T-helper 17 cell (primary cell): ENCODE results near the gene INTS7. TPM values are rescaled to one million over a fixed set of nuclear protein-coding genes. Genes with fewer than 3 reads are reported as not detected.
"Not testable (repeated sequence)": the region's sequence is repeated elsewhere in the genome, so short reads cannot be mapped to it uniquely, and the experiment has no call there.

Experiments used
- ATAC-seq: fragments of 150-1000 bp; cut with Tn5 transposase; 2 replicates; pipeline ENCODE4 v1.10.0; 2021; ENCODE audit warnings: mild to moderate bottlenecking, moderate library complexity
- DNase-seq, 3 donors: peaks; one replicate each; pipeline versions ENCODE4 v3.0.0 to v3.0.0-alpha.2; 2020 to 2021
- H3K9me3 ChIP-seq: one replicate; pipeline ENCODE4 v1.7.0; 2013; ENCODE audit warnings: low read length, mild to moderate bottlenecking; ENCODE audit not compliant: control insufficient read depth, poor library complexity, severe bottlenecking
- H3K27ac Mint-ChIP-seq: one replicate; pipeline ENCODE4 v1.8.0; 2022; ENCODE audit warnings: mild to moderate bottlenecking, moderate library complexity, mixed read lengths
- H3K27me3 Mint-ChIP-seq: one replicate; pipeline ENCODE4 v1.8.0; 2022; ENCODE audit warnings: mixed read lengths
- H3K36me3 Mint-ChIP-seq: one replicate; pipeline ENCODE4 v1.8.0; 2022; ENCODE audit warnings: low read depth, mixed read lengths
- H3K4me1 Mint-ChIP-seq: one replicate; pipeline ENCODE4 v1.8.0; 2022; ENCODE audit warnings: mild to moderate bottlenecking, mixed read lengths
- H3K4me3 Mint-ChIP-seq: one replicate; pipeline ENCODE4 v1.8.0; 2022; ENCODE audit warnings: mild to moderate bottlenecking, moderate library complexity, mixed read lengths
- total RNA-seq, 4 donors: library from RNA in 2 of 4; stranded (reverse) in 2 of 4; gene quantifications; one replicate each; pipeline ENCODE4 v1.2.3 and lab custom pipeline; 2022 to 2026

Gene INTS7
- total RNA-seq, 2 donors from 2014 or later: 9.2 to 9.5 TPM

DNA sequence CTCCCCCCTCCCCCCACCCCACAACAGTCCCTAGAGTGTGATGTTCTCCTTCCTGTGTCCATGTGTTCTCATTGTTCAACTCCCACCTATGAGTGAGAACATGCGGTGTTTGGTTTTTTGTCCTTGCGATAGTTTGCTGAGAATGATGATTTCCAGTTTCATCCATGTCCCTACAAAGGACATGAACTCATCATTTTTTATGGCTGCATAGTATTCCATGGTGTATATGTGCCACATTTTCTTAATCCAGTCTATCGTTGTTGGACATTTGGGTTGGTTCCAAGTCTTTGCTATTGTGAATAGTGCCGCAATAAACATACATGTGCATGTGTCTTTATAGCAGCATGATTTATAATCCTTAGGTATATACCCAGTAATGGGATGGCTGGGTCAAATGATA lies 81.8 kb downstream of the INTS7 start:
- not testable (repeated sequence) for H3K4me1 Mint-ChIP-seq, ATAC-seq, H3K27me3 Mint-ChIP-seq, DNase-seq, H3K9me3 ChIP-seq, H3K36me3 Mint-ChIP-seq, H3K27ac Mint-ChIP-seq, H3K4me3 Mint-ChIP-seq

- Mint-ChIP-seq H3K27me3 (no peaks in the 10 kb centered on the region), H3K4me1 (peaks cover 2% of the 10 kb centered on the region), H3K27ac (no peak overlapping the region), H3K4me3 (no peak overlapping the region), H3K36me3 (no peaks in the 10 kb centered on the region)
- DNase-seq: no peak
- ATAC-seq: no peak
- H3K9me3 ChIP-seq: no peaks in the 10 kb centered on the region
Observed at GRCh38 chr1:211952299-211952698, 83.1 kb downstream of the INTS7 start.

- no peaks in the 10 kb centered on the region for H3K9me3 ChIP-seq
- Mint-ChIP-seq H3K27ac (no peak overlapping the region), H3K4me1 (peaks cover 2% of the 10 kb centered on the region), H3K27me3 (no peaks in the 10 kb centered on the region), H3K36me3 (no peaks in the 10 kb centered on the region), H3K4me3 (no peak overlapping the region)
- no peak for ATAC-seq
- no peak for DNase-seq
Observed at GRCh38 chr1:211951856-211952255, 83.5 kb downstream of the INTS7 start.

DNA sequence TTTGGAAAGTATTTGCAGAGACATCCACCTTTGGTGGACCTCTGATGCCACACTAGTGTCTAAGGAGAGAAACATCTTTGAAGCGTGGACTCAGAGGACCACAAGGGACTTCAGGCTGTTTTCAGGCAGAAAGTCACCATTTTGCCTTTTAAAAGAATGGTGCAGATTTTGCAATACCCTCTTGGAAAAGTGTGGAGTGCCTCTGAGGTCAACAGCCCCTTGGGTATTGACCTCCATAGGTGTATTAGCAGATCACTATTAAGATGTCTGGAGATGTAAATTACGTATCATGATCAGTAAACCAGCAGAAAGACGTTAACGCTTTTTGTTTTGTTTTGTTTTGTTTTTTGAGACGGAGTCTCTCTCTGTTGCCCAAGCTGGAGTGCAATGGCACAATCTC lies 87.0 kb downstream of the INTS7 start:
- DNase-seq (no peak), ATAC-seq (no peak)
- Mint-ChIP-seq H3K4me1 (peaks cover 2% of the 10 kb centered on the region), H3K27ac (no peak overlapping the region), H3K4me3 (no peak overlapping the region), H3K27me3 (no peaks in the 10 kb centered on the region), H3K36me3 (no peaks in the 10 kb centered on the region)
- H3K9me3 ChIP-seq: no peaks in the 10 kb centered on the region

DNA sequence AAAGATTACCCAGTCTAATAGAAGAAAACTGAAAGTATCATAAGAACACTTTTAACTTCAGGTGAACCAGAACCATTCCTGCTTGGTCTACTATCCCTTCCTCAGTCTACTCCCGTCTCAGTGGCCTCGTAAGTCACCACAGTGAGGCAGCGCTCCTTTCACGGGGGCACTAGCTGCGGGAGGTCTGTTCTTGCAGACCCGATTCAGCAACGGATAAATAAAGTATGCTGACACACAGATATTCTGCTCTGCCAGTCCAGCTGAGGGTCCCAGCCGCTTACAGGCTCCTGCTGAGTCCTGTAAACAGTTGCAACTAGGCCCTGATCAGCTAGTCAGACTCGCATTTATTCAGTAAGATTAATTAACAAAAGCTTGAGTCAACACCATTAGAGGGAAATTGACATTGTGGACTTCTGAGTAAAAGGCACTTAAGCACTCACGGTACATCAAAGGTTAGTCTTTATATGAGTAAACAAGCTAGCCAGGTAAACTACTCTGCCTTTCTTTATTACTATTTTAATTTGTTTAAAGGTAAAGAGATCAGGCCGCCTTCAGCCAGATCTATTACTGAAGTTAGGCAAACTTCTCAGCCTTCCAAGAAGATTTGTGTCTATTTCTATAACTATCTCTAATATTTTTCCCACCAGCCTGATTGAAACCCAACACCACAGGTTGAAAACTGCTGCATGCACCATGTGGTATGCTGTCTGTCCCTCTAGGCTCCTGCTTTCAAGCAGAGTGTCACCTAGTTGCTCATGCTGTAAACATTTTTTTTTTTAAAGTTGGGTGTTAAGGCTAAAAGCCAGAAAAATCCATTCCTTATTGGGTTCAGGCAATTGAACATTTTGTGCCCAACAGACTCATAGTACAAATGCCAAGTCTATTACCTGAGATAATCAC lies 87.7 kb downstream of the INTS7 start:
- no peaks in the 10 kb centered on the region for H3K36me3 Mint-ChIP-seq
- H3K27ac Mint-ChIP-seq: no peak overlapping the region
- H3K4me1 Mint-ChIP-seq: no peaks in the 10 kb centered on the region

GRCh38 chr1:211944733-211945500 lies 90.4 kb downstream of the INTS7 start:
- Mint-ChIP-seq H3K4me3 (no peak overlapping the region), H3K27me3 (no peaks in the 10 kb centered on the region), H3K4me1 (no peaks in the 10 kb centered on the region), H3K27ac (no peak overlapping the region), H3K36me3 (no peaks in the 10 kb centered on the region)
- ATAC-seq (no peak), DNase-seq (no peak)
- H3K9me3 ChIP-seq: no peaks in the 10 kb centered on the region

More for the DNA sequence above, 87.7 kb downstream of the INTS7 start:
- no peaks in the 10 kb centered on the region for H3K9me3 ChIP-seq
- no peaks in the 10 kb centered on the region for H3K27me3 Mint-ChIP-seq
- H3K4me3 Mint-ChIP-seq: no peak overlapping the region
- ATAC-seq (no peak), DNase-seq (no peak)

- Mint-ChIP-seq H3K27ac (no peak overlapping the region), H3K36me3 (no peaks in the 10 kb centered on the region), H3K4me1 (no peaks in the 10 kb centered on the region), H3K4me3 (no peak overlapping the region), H3K27me3 (no peaks in the 10 kb centered on the region)
- ATAC-seq (no peak), DNase-seq (no peak)
- H3K9me3 ChIP-seq: no peaks in the 10 kb centered on the region
Observed at GRCh38 chr1:211942583-211942982, 92.8 kb downstream of the INTS7 start.

DNA sequence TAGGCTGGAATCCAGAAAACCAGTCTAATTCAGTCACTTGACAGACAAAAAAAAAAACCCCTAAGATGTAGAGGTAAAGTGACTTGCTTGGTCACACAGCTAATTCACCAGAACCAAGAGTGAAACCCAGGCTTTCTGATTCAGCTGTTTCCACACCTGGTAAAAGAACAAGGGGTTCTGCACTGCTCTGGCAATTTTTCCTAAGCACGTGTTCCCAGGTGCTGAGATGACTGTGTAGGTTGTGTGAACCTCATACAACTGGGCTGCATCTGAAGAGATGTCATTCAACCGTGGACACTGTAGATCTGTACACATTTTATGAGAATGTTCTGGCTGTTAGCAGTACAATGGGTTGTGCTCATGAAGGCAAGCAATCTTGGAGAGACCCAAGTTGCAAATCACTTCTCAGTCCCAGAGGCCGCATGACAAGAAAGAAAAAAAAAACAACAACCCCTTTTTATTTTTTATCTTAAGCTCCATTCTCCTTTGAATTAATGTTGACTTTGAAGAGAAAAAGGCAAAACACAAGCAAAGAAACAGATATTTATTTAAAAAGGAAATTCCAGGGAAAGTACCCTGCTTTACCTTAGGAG lies 95.4 kb downstream of the INTS7 start:
- ATAC-seq (no peak), DNase-seq (no peak)
- Mint-ChIP-seq H3K36me3 (no peaks in the 10 kb centered on the region), H3K27me3 (no peaks in the 10 kb centered on the region), H3K27ac (peak overlapping the region; percentile 71), H3K4me1 (peaks cover 7% of the 10 kb centered on the region), H3K4me3 (no peak overlapping the region)
- H3K9me3 ChIP-seq: no peaks in the 10 kb centered on the region

DNA sequence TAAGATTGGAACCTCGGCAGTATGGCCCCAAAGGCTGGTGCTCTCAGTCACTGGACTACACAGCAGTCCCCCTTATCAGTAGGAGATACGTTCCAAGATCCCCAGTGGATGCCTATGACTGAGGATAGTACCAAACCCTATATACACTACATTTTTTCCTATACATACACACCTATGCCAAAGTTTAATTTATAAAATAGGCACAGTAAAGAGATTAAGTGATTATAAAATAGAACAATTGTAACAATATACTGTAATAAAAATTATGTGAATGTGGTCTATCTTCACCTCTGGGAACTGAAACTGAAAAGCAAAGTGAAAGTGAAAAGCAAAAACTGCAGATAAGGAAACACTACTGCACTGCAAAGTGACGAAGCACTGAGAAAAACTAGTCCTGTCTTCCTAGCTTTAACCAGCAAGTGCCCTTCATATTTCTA lies 96.8 kb downstream of the INTS7 start:
- ATAC-seq (peak; percentile 73), DNase-seq (no peak)
- Mint-ChIP-seq H3K36me3 (no peaks in the 10 kb centered on the region), H3K4me3 (peak overlapping the region; percentile 62), H3K4me1 (peaks cover 7% of the 10 kb centered on the region), H3K27me3 (no peaks in the 10 kb centered on the region), H3K27ac (peak overlapping the region; percentile 71)
- H3K9me3 ChIP-seq: no peaks in the 10 kb centered on the region

GRCh38 chr1:211937422-211937821 lies 97.9 kb downstream of the INTS7 start:
- H3K4me1 Mint-ChIP-seq, ATAC-seq, H3K36me3 Mint-ChIP-seq, H3K9me3 ChIP-seq, H3K4me3 Mint-ChIP-seq, H3K27me3 Mint-ChIP-seq, H3K27ac Mint-ChIP-seq, DNase-seq: not testable (repeated sequence)

DNA sequence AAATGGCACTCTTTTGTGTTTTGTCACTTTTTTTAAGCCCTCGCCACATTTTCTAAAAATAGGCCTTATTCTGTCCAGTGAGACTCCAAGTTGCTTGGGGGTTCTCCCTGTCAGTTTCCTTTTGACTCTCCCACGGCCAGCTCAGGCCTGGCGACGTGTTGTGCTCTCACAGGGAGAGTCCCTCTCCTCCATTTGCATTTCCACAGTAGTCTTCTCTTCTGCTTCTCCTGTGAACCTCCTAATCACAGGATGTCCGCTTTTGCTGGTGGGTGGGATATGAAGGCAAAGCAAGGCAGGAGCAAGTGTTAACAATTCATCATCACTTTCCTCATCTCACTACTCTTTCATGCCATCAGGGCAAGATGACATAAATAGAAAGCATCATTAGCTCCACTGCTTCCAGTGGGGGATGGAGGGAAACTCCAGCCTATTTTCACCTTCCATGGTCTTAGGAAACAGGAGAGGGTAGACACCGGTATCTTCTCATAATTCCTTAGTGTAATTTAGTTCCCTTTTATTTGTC lies 99.8 kb downstream of the INTS7 start:
- DNase-seq: no peak
- peaks cover 8% of the 10 kb centered on the region for H3K4me1 Mint-ChIP-seq
- H3K27me3 Mint-ChIP-seq: peaks cover 9% of the 10 kb centered on the region
- H3K9me3 ChIP-seq: no peaks in the 10 kb centered on the region
- H3K4me3 Mint-ChIP-seq: no peak overlapping the region
- peaks cover 2% of the 10 kb centered on the region for H3K36me3 Mint-ChIP-seq
- peak overlapping the region; percentile 51 for H3K27ac Mint-ChIP-seq
- peak; percentile 30 for ATAC-seq

DNA sequence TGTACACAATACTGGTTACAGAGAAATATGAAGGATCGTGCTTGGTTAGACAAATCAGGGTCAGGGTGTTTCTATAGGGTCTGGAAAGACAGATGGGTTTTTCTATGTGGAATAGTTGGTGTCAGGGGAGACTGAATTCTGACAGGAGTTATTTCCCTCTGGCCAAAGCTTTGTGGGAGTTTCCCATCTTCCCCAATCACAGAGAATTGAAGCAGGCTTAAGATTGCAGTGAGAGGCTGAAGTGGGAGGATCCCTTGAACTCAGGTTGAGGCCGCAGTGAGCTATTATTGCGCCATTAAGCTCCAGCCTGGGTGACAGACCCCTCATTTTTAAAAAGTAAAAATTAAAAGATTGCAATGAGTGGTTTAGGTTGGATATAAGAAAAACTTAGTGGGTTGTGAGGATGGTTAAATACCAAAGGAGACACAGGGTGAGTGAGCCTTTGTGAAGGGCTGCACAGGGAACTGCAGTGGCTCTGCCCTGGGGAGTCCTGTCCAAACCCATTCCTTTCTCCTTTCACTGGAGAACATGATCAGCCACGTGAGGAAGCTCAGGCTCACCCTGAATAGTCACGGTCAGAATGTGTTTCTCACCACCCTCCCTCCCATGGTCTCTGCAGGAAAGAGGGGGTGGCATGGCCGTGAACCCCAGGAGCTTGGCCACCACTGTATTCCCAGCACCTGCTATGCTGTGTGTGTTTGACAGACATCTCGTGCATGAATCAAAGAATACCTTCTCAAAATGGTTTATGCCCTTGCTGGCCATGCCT lies 101.2 kb downstream of the INTS7 start:
- peaks cover 19% of the 10 kb centered on the region for H3K27me3 Mint-ChIP-seq
- H3K9me3 ChIP-seq: no peaks in the 10 kb centered on the region
- H3K27ac Mint-ChIP-seq: no peak overlapping the region
- peaks cover 8% of the 10 kb centered on the region for H3K4me1 Mint-ChIP-seq
- no peak for DNase-seq
- ATAC-seq: no peak
- H3K4me3 Mint-ChIP-seq: no peak overlapping the region
- peaks cover 2% of the 10 kb centered on the region for H3K36me3 Mint-ChIP-seq

GRCh38 chr1:211932933-211933254 lies 102.5 kb downstream of the INTS7 start:
- H3K9me3 ChIP-seq: no peaks in the 10 kb centered on the region
- no peak overlapping the region for H3K4me3 Mint-ChIP-seq
- ATAC-seq (no peak), DNase-seq (no peak)
- H3K36me3 Mint-ChIP-seq: peaks cover 2% of the 10 kb centered on the region
- no peak overlapping the region for H3K27ac Mint-ChIP-seq
- H3K4me1 Mint-ChIP-seq: peaks cover 8% of the 10 kb centered on the region
- peaks cover 21% of the 10 kb centered on the region for H3K27me3 Mint-ChIP-seq
